Bronchial epithelial cell (primary cell): ENCODE measurements around the gene MYH6. TPM values are rescaled to one million over a fixed set of nuclear protein-coding genes. Genes with fewer than 3 reads are reported as not detected.

Experiments used
- DNase-seq: peaks from one replicate; pipeline ENCODE4 v3.0.0-alpha.2; 2010; ENCODE audit warnings: low read depth
- FAIRE-seq: peaks from 2 replicates; lab custom pipeline; 2011; peaks lifted over from hg19 to GRCh38; lab: Jason Lieb, UNC
- H3K27me3 ChIP-seq: 2 replicates; pipeline ENCODE4 v1.5.1; 2011; ENCODE audit warnings: low read length; ENCODE audit not compliant: control insufficient read depth, insufficient read depth
- H3K36me3 ChIP-seq: 2 replicates; pipeline ENCODE4 v1.5.1; 2011; ENCODE audit warnings: low read length; ENCODE audit not compliant: control insufficient read depth, insufficient read depth
- H3K4me3 ChIP-seq: 2 replicates; pipeline ENCODE4 v1.5.1; 2011; ENCODE audit warnings: mild to moderate bottlenecking, low read depth, low read length, control low read depth
- CTCF ChIP-seq: IDR thresholded peaks from 2 replicates; pipeline ENCODE4 v1.5.1; 2011; ENCODE audit warnings: mild to moderate bottlenecking, moderate library complexity, low read length, control low read depth, inconsistent platforms; ENCODE audit not compliant: insufficient read depth, severe bottlenecking
- total RNA-seq: library from RNA; depleted of rRNA; stranded (reverse); fragments of >200 nt; gene quantifications from 2 replicates; pipeline ENCODE4 v1.2.1, GENCODE V29; 2014

Gene MYH6
- total RNA-seq, 1 donor from 2014 or later: not detected

- FAIRE-seq (no peak), DNase-seq (no peak)
- TF ChIP-seq CTCF: no peak
- no peaks in the 10 kb centered on the region for H3K27me3 ChIP-seq
- H3K36me3 ChIP-seq: no peaks in the 10 kb centered on the region
- H3K4me3 ChIP-seq: no peak overlapping the region
Observed at GRCh38 chr14:23345987-23346692, 61.9 kb downstream of the MYH6 start.

GRCh38 chr14:23344481-23344880 lies 63.6 kb downstream of the MYH6 start:
- no peak for TF ChIP-seq CTCF
- no peak for DNase-seq
- H3K27me3 ChIP-seq: no peaks in the 10 kb centered on the region
- FAIRE-seq: no peak
- no peak overlapping the region for H3K4me3 ChIP-seq
- H3K36me3 ChIP-seq: no peaks in the 10 kb centered on the region

- no peak for TF ChIP-seq CTCF
- DNase-seq (no peak), FAIRE-seq (no peak)
- Histone ChIP-seq H3K27me3 (no peaks in the 10 kb centered on the region), H3K36me3 (no peaks in the 10 kb centered on the region), H3K4me3 (no peak overlapping the region)
Observed at GRCh38 chr14:23339506-23340268, 68.4 kb downstream of the MYH6 start.

- FAIRE-seq (no peak), DNase-seq (no peak)
- H3K4me3 ChIP-seq: no peak overlapping the region
- no peaks in the 10 kb centered on the region for H3K27me3 ChIP-seq
- no peak for TF ChIP-seq CTCF
- no peaks in the 10 kb centered on the region for H3K36me3 ChIP-seq
Observed at GRCh38 chr14:23335623-23336022, 72.5 kb downstream of the MYH6 start.

Other genes with a start within 250 kb of the MYH6 start
- 1.1 and 9.0 TPM in 2 replicates for gene SLC7A8, start 224.6 kb downstream of the MYH6 start, total RNA-seq
- not detected in 2 replicates for gene RNF212B, start 170.3 kb downstream of the MYH6 start, total RNA-seq
- 5.0 and 6.3 TPM in 2 replicates for gene HOMEZ, start 122.1 kb downstream of the MYH6 start, total RNA-seq
- gene PPP1R3E, start 105.4 kb downstream of the MYH6 start, total RNA-seq: 2.9 and 3.4 TPM in 2 replicates
- gene BCL2L2, start 101.4 kb downstream of the MYH6 start, total RNA-seq: 25.0 and 31.7 TPM in 2 replicates
- 114 and 134 TPM in 2 replicates for gene PABPN1, start 86.8 kb downstream of the MYH6 start, total RNA-seq
- gene SLC22A17, start 55.4 kb downstream of the MYH6 start, total RNA-seq: 0.79 and 0.90 TPM in 2 replicates
- 2.4 and 5.4 TPM in 2 replicates for gene EFS, start 43.1 kb downstream of the MYH6 start, total RNA-seq
- not detected in 2 replicates for gene IL25, start 35.5 kb downstream of the MYH6 start, total RNA-seq
- not detected in 2 replicates for gene CMTM5, start 31.2 kb downstream of the MYH6 start, total RNA-seq
- gene MYH7, start 27.4 kb upstream of the MYH6 start, total RNA-seq: not detected in 2 replicates
- gene NGDN, start 61.4 kb upstream of the MYH6 start, total RNA-seq: 61.6 and 67.4 TPM in 2 replicates
- gene ZFHX2, start 143.5 kb upstream of the MYH6 start, total RNA-seq: 0.13 and 0.26 TPM in 2 replicates
- gene THTPA, start 148.0 kb upstream of the MYH6 start, total RNA-seq: 3.6 and 4.5 TPM in 2 replicates
- gene AP1G2, start 159.5 kb upstream of the MYH6 start, total RNA-seq: 40.5 and 44.4 TPM in 2 replicates
- not detected in 2 replicates for gene JPH4, start 170.5 kb upstream of the MYH6 start, total RNA-seq
- not detected in 2 replicates for gene DHRS2, start 228.1 kb upstream of the MYH6 start, total RNA-seq